NCI-H2227 treated with DMSO at 0.1 percent for 48 hours (cell line): Measurements from ENCODE around the gene BTBD8.

Source experiments
- DNase-seq: peaks from one replicate; lab custom pipeline; 2025; lab: John Stamatoyannopoulos, UW

BTBD8 gene

GRCh38 chr1:92094090-92094489 lies 13.9 kb downstream of the BTBD8 start:
- no peak for DNase-seq

GRCh38 chr1:92094595-92094994 lies 14.4 kb downstream of the BTBD8 start:
- DNase-seq = no peak

- no peak for DNase-seq
These were observed 15.7 kb downstream of the BTBD8 start for GRCh38 chr1:92095874-92096273.

- no peak for DNase-seq
These were observed 16.2 kb downstream of the BTBD8 start for GRCh38 chr1:92096317-92096716.

GRCh38 chr1:92105546-92106081 lies 25.5 kb downstream of the BTBD8 start:
- no peak for DNase-seq

- DNase-seq = no peak
These were observed 28.5 kb downstream of the BTBD8 start for GRCh38 chr1:92108631-92109030.

- DNase-seq = no peak
These were observed 37.4 kb downstream of the BTBD8 start for GRCh38 chr1:92117526-92117925.

- DNase-seq = no peak
These were observed 38.7 kb downstream of the BTBD8 start for GRCh38 chr1:92118826-92119225.

- no peak for DNase-seq
These were observed 43.7 kb downstream of the BTBD8 start for GRCh38 chr1:92123868-92124267.

- DNase-seq = no peak
These were observed 45.1 kb downstream of the BTBD8 start for GRCh38 chr1:92125204-92125603.

- DNase-seq = no peak
These were observed 45.9 kb downstream of the BTBD8 start for GRCh38 chr1:92126088-92126487.

GRCh38 chr1:92134331-92134730 lies 54.2 kb downstream of the BTBD8 start:
- no peak for DNase-seq

- DNase-seq = no peak
These were observed 56.2 kb downstream of the BTBD8 start for GRCh38 chr1:92136341-92136740.

GRCh38 chr1:92154934-92155333 lies 74.8 kb downstream of the BTBD8 start:
- DNase-seq = no peak

- no peak for DNase-seq
These were observed 79.4 kb downstream of the BTBD8 start for GRCh38 chr1:92159593-92159992.

GRCh38 chr1:92165389-92165788 lies 85.2 kb downstream of the BTBD8 start:
- DNase-seq = no peak

GRCh38 chr1:92167151-92167550 lies 87.0 kb downstream of the BTBD8 start:
- no peak for DNase-seq

GRCh38 chr1:92168657-92169056 lies 88.5 kb downstream of the BTBD8 start:
- DNase-seq = peak; percentile 81

GRCh38 chr1:92169214-92170005 lies 89.3 kb downstream of the BTBD8 start:
- no peak for DNase-seq

- DNase-seq = no peak
These were observed 104.5 kb downstream of the BTBD8 start for GRCh38 chr1:92184632-92185031.

- no peak for DNase-seq
These were observed 105.9 kb downstream of the BTBD8 start for GRCh38 chr1:92186081-92186480.

GRCh38 chr1:92188436-92189255 lies 108.5 kb downstream of the BTBD8 start:
- DNase-seq = no peak

- no peak for DNase-seq
These were observed 111.6 kb downstream of the BTBD8 start for GRCh38 chr1:92191726-92192125.
